Activated T-helper 9 cell treated with anti-CD3 and anti-CD28 coated beads, Interleukin-2, amount 50 U/mL, for 16 hours (primary cell): Measurements from ENCODE around the gene GPR22.

Experiments used
- DNase-seq: peaks from one replicate; pipeline ENCODE4 v3.0.0-alpha.2; 2020; ENCODE audit warnings: low read depth

GPR22 gene

DNA sequence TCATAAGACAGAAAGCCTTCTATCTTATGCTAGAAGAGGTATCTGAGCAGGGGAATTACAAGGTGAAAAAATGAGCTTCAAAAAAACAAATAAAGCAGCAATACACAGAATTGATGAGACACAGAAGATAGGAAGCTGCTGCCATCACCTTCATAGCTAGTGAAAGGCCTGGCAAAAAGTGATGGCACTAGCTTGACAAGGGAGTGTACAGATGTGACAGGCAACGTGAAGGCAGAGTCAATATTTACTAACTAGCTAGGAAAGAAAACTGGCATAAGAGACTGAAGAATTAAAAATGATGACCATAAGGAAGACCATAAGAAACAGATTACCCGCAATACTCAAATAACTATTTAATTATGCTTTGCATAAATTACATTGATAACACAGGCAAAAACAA lies 9.4 kb downstream of the GPR22 start:
- DNase-seq = no peak

DNA sequence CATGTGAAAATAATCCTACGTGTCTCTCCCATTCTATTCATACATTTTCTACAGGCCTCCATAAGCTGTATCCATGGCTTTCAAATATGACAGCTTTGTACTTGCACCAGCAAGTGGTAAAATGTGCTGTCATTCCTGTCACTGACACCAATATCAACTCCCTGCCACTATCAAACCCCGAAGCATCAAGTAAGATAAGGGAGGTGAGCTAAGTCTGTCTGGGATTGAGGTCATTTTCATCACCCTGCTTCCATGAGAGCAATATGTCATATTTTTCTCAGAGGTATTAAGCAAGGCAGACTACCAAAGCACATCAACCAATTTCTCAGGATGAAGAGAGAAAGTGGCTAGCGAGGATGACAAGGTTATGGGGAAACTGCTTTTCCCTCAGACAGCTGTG lies 11.1 kb downstream of the GPR22 start:
- no peak for DNase-seq

DNA sequence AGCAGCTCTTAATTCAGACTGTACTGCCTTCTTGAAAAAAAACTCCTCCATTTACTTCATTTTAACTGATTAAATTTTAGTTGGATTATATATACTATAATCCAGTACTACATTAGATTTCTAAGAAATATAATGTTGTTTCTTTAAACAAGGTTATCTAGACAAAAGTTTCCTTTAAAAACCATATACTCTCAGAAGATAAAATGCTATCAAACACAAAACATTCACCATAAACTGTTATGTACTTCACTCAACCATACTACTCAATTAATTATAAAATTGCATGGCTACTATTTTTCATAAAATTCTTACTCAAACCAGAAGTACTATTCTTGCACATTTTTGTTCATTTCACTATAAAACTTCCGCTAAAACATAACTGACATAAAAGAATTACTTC lies 12.7 kb downstream of the GPR22 start:
- DNase-seq = no peak

GRCh38 chr7:107486041-107486440 lies 16.2 kb downstream of the GPR22 start:
- DNase-seq = no peak

DNA sequence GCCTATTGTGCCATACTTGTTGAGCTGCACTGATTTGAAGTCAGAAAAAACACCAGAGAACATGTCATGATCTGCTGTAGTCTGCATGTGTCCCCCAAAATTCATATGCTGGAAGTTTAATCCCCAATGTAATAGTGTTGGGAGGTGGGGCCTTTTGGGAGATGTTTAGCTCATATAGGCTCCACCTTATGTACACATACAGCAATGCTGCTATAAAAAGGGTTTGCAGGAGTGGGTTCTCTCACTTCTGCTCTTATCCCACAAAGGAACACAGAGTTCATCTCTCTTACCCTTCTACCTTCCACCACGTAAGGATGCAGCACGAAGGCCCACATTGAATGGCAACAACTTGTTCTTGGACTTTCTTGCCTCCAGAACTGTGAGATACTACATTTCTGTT lies 23.0 kb downstream of the GPR22 start:
- no peak for DNase-seq

DNA sequence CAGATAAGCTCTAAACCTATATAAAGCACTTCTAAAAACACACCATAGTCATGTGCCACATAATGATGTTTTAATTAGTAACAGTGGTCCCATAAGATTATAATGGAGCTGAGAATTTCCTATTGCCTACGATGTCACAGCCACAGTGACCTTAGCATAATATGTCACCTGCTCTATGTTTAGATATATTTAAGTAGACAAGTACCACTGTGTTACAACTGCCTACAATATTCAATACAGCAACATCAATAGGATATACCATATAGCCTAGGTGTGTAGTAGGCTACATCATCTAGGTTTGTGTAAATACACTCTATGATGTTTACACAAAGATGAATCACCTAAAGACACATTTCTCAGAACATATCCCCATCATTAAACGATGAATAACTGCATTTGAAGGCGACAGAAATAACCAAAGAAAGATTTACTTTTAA lies 24.5 kb downstream of the GPR22 start:
- DNase-seq = no peak

- no peak for DNase-seq
These were observed 25.0 kb downstream of the GPR22 start for GRCh38 chr7:107494884-107495283.

GRCh38 chr7:107495516-107495915 lies 25.7 kb downstream of the GPR22 start:
- DNase-seq = no peak

GRCh38 chr7:107499731-107500130 lies 29.9 kb downstream of the GPR22 start:
- no peak for DNase-seq

DNA sequence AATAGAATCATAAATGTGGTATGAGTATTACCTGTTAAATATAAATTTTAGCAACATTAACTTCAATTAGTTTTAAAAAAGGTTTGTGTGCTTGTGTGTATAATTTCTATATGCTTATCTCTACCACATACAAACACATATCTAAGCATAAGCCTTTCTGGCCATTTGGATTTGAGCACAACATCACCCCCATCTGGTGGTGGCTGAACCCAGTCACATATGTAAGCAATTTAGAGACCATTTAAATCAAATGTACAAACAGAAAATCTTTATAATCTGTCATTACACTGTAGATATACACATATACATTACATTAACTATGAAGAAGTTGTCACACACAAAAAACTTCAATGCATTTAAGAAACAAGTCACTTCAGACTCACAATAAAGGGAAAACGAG lies 31.7 kb downstream of the GPR22 start:
- no peak for DNase-seq

GRCh38 chr7:107502154-107502553 lies 32.3 kb downstream of the GPR22 start:
- no peak for DNase-seq

DNA sequence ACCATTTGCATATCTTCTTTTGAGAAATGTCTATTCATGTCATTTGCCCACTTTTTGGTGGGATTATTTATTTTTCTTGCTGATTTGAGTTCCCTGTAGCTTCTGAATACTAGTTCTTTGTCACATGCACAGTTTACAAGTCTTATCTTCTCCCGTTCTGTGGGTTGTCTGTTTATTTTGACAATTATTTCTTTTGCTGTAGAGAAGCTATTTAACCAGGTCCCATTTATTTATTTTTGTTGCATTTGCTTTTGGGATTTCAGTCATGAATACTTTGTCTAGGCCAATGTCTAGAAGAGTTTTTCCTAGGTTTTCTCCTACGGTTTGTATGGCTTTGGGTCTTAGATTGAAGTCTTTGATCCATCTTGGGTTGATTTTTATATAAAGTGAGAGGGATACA lies 32.9 kb downstream of the GPR22 start:
- no peak for DNase-seq

DNA sequence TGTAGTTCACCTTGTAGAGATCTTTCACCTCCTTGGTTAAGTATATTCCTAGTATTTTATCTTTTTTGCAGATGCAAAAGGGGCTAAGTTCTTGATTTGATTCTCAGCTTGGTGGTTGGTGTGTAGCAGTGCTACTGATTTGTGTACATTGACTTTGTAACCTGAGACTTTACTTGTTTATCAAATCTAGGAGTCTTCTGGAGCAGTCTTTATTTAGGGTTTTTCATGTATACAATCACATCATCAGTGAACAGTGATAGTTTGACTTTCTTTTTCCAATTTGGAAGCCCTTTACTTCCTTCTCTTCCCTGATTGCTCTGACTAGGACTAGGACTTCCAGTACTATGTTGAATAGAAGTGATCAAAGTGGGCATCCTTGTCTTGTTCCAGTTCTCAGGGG lies 33.8 kb downstream of the GPR22 start:
- DNase-seq = no peak

DNA sequence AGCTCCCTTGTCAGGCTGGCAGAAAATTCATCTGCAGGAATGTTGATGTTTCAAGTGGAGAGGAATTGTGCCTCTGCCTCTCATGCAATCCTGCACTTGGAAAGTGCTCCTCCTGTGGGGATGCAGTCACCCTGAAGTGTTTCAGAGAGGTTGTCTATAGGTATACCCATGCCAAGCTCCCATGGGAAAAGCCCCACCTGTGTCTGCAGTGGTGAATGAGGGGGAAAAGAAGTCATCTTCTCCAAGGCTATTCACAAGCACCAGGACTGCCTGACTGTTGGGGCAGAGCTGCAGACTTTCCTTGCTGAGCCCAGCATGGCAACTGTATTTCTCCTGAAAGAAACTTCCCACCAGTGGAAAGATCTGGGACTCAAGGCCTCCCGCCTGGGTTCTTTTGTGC lies 35.5 kb downstream of the GPR22 start:
- no peak for DNase-seq

GRCh38 chr7:107505997-107506673 lies 36.3 kb downstream of the GPR22 start:
- DNase-seq = no peak

- DNase-seq = no peak
These were observed 37.0 kb downstream of the GPR22 start for GRCh38 chr7:107506674-107507339.
